Measurements from ENCODE around the gene WIZ.
"Not testable (repeated sequence)": the region's sequence is repeated elsewhere in the genome, so short reads cannot be mapped to it uniquely, and the experiment has no call there.

WIZ gene

DNA sequence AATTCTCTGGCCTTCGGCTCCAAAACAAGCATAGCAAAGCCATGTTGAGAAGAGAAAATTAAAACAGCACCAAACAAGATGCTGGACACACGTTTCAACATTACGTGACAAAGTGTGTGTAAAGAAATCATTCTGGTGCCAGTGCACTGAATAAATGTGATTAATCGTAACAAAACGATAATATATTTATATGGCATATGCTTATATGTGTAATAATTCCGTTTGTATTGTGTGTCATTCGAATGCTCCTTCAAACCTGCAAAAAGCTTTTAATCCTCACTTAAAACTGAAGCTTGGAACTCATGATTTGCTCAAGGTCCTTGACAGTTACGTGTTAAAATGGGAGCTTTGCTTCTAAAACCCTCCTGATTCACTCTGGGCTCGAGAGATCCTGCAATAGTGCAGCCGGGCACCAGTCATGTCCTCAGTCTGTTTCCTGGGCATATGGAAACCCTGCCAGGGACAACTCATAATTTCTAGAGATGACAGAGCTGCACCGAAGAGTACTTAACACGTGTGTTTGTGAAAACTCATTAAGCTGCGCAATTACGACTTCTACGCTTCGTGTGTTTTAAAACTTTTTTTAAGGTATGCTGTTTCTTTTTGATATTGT lies 30.2 kb downstream of the WIZ start:
- no peak for DNase-seq (ENCODE audit: insufficient read length, low spot score)
- no peak for FAIRE-seq

DNA sequence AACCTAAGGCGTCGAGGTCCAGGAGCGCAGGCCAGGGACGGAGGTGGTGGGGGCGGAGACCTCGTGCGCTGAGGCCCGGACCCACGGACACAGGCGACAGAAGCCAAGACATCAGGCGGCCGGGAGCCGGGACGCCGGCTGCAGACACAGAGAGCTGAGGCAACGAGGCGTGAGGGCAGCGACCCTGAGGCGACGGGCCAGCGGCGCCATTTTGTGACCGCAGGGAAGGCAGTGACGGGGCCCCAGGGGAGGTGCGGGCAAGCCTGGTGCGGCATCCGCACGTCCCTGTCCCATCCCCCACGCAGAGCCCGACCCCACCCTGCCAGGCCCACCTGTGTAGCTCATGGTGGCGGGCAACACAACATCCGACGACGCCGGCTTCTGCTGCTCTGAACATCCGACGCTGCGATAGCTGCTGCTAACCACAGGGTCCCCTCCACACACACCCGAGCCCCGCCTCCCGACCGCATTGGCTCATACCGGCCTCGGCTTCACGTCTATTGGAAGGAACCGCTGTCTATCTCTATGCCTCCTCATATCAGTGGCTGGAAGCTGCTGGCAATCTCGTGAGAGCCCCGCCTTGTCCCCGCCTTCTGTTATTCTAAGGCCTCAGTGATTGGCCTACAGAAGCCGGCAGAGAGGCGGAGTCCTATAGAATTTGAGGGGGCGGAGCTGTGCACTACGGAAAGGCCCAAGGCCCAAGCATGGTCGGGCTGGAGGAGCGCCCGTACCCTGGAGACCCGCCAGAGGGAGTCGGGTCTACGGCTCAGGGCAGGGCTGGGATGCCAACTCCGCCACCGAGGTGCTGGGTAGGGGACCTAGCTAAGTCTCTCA lies 31.0 kb downstream of the WIZ start, which contains the start of gene AKAP8L:
TSS of gene AKAP8L (minus strand) at position 410 of the 834 bp plus-strand sequence. CDS start at position 345, 65 bp downstream.
- FAIRE-seq, result peak; percentile 85
- peak; percentile 100 for DNase-seq (ENCODE audit: insufficient read length, low spot score)

DNA sequence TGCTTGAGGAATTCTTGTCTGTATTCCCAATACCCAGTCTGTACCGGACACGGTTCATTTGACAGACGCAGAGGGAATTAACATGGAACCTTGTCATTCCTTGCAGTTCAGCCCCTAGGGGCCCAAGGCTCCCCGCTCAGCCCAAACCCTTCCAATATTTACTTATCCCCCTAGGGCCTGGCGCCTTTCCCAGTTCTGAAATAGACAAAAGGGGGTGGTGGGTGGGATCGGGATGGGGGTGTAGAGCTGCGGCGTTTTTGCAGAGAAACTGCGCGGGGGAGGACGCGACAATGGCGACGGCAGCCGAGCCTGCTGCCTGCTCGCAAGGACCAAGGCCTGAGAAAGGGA lies 31.6 kb downstream of the WIZ start:
- FAIRE-seq (no peak), DNase-seq (ENCODE audit: insufficient read length, low spot score) (no peak)

DNA sequence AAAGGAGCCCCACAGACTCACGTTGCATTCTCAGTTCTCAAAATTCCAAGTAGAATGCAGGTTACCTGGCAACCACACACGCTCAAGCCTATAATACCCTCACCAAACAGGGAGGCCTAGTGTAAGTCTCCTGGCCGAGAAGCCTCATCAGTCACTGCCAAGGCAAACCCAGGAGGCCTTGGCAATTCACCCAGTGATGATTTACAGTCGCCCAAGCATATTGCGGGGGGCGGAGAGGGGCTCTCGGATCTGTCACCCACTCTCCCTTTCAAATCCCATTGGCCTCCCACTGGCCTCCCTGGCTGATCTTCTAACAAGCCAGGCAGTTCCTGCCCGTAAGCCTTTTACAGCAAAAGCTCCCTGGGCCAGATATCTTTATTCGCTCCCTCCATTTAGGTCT lies 32.1 kb downstream of the WIZ start:
- no peak for DNase-seq (ENCODE audit: insufficient read length, low spot score)

DNA sequence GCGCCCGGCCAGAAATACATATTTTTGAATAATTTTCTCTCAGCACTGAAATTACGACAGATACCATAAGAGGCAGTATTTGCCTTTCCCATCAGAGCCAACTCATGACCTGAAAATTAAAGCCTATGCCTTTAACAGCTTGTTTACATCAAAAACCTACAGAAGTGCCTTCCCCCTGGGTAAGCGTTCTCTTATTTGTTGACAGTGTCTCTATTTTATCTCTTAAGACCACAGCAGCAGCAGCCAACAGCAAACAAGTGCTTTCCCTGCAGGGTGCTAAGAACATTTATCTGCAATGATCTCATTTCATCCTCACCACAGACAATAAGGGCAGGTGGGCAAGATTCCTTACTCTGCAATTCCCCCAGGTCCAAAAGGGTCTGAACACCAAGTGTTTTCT lies 36.9 kb downstream of the WIZ start:
- FAIRE-seq (no peak), DNase-seq (ENCODE audit: insufficient read length, low spot score) (no peak)

More for the DNA sequence above, 32.1 kb downstream of the WIZ start:
- FAIRE-seq, result no peak

DNA sequence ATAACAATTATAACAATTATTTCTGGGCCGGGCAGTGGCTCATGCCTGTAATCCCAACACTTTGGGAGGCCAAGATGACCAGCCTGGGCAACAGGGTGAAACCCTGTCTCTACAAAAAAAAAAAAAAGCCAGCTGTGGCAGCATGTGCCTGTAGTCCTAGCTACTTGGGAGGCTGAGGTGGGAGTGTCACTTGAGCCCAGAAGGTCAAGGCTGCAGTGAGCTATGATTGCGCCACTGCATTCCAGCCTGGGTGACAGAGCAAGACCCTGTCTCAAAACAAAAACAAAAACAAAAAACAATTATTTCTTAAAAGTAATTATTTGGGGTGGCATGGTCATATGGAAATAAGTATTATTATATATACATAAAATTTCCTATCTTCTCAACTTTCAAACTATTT lies 38.4 kb downstream of the WIZ start:
- not testable (repeated sequence) for DNase-seq (ENCODE audit: insufficient read length, low spot score); FAIRE-seq

DNA sequence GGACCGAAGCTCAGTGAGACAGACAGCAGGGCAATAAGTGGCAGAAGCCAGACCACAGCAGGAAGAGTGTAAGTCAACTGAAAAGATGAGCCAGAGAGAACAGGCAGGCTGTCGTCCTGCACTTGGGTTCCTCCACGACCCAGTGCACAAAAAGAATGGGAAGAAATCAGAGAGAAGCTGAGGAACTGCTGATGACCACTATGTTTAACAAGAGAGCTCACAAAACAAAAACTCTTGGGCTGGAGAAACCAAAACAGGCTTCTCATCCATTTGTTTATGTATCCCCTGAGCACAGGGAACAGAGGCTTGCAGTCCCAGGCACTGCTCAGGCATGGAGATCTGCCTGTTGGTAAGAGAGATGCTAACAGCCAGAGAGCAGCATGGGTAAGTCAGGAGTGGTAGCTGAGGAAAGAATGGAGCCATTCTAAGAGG lies 45.0 kb downstream of the WIZ start:
- FAIRE-seq (no peak), DNase-seq (ENCODE audit: insufficient read length, low spot score) (no peak)

DNA sequence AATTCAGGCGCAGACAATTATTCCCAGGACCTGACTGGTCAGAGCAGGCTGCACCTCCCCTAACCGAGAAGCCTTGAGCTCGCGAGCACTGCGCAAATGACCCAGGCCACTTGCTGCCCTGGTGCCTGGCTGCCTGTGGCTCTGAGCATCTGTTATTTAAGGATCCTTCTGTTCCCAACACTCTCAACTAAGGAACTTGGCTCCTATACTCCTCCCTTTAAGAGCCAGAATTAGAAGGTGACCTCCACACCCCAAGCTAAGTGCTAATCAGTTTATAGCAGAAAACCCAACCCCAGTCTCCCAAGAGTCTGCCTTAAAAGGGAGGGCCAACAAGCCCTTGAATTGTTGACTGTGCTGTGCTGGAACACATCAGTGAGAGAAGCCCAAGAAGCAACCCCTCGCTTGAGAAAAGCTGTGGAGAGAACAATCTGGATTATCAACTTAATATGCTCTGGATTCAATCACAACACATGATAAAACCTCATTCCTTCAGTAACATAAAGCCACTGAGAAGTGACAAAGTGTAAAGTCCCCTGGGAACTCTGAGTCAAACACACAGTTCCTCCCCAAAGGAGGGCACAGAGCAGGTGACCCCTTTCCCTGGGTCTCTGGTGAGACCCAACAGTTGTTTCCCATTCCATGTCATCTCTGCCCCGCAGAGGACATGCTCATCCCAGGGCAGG lies 45.5 kb downstream of the WIZ start:
- no peak for DNase-seq (ENCODE audit: insufficient read length, low spot score)

DNA sequence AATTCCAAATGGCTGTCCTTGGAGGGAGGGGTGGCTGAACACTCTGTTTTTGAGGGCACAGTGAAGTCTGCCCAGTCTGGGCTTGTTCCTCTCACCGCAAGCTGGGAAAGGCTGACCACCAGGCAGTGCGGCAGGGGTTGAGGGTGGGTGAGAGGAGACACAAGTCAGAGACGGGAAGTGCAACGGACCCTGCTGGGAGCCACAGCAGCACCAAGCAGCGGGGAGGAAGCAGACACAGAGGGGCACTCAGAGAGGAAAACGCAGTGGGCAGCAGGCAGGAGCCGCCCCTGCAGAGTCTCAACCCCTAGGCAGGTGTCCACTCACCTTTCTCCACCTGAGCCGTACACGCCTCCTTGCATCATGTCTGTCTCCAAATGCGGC lies 46.6 kb downstream of the WIZ start:
- FAIRE-seq (peak; percentile 26), DNase-seq (ENCODE audit: insufficient read length, low spot score) (no peak)

More for the DNA sequence above, 45.5 kb downstream of the WIZ start:
- no peak for FAIRE-seq

DNA sequence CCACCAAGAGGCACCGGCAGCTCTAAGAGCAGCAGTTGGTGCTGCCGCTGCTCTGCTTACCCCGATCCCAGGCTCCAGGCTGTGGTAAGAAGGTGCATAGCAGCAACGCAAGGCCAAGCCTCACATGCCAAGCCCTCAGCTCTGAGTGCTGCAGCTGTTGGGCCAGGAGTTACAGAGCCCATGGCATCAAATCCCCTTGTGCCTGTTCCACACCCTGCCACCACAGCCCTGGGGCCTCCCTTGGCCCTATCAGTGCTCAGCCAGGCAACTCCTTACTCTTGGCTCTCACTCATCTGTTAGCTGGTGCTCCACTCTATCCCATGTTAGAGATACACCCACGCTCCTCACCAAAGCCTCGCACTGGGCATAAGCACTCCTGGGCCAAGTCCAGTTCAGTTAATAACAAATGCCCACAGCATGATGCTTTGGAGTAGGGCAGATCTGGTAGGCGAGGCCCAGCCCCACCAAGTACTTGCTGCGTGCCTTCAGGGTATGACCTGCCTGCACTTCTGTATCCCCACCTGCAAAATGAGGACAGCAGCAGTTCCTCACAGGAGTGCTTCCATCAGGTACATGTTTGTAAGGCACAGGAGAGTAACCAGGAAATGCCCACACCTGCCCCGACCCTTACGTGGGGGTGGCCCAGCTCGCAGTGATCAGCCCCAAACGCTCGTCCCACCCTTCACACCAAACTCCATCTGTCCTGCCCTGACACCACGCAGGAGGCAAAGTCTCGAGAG lies 47.2 kb downstream of the WIZ start:
- DNase-seq (ENCODE audit: insufficient read length, low spot score), result no peak
- peak; percentile 33 for FAIRE-seq

DNA sequence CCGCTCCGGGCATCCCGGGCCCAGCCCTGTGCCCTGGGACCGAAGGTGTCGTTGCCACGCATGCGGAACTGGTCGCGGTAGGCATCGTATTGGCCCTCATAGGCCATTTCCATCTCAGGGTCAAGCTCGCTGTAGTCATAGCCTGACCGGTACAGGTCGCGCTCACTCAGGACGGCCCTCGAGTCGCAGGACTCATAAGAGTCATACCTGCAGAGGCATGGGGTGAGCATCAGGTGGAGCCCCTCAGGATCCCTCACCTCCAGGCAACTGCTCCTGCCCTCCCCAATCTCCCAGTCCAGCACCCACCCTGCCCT lies 48.4 kb downstream of the WIZ start:
- DNase-seq (ENCODE audit: insufficient read length, low spot score) (no peak), FAIRE-seq (no peak)

DNA sequence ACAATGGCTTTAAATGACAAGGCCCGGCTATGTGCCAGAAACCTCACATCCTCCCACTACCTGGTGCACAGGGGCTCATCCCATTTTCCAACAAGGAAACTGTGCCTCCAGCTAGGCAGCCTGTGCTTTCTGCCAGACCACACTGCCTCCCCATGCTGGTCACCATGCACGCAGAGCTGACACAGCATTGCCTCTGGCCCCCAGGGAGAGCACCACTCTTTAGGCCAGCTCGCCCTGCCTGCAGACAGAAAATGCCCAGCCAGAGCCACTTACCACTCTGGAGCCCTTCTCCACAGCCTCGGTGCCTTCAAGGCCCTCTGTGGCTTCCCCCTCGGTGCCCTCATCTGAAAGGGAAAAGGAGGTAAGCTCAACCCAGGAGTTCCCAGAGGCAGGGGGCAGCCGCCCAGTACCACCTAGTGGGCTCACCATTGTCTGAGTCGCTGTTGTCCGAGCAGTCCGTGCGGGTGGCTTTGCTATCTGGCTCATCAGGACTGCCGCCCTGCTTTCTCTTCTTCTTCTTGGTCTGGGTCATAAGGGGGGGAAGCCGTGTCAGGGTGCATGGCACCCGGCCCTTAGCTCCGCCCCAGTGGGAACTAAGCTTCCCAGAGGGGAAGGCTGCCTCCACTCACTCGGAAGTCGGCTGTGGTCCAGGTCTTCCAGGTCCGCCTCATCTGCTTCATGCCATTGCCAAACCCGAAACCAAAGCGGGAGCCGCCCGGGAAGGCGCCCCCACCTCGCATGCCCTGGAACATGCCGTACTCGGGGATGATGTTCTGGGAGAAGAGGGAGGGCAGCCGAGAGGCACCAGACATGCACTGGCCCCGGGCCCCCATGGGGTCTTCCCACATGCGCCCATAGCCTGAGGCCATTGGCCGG lies 49.0 kb downstream of the WIZ start:
- FAIRE-seq (no peak), DNase-seq (ENCODE audit: insufficient read length, low spot score) (no peak)

DNA sequence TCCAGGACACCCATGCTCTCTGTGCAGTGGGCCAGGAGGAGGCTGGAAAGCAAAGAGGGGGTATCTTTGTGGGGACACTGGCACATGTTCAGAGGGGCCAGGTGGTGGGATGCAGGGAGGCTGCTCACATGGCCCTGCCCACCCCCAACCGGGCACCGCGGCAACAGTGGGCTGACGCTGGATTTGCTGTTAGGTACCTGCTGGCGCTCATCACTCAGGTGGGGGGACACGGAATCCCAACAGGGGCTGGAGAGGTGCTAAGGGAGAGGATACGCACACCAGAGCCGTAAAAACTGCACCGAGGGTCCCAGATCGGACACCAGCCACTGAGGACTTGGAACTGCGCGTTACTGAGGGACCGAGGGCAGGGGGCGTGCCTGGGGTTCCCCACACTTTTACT lies 50.1 kb downstream of the WIZ start:
- DNase-seq (ENCODE audit: insufficient read length, low spot score) (no peak), FAIRE-seq (no peak)

DNA sequence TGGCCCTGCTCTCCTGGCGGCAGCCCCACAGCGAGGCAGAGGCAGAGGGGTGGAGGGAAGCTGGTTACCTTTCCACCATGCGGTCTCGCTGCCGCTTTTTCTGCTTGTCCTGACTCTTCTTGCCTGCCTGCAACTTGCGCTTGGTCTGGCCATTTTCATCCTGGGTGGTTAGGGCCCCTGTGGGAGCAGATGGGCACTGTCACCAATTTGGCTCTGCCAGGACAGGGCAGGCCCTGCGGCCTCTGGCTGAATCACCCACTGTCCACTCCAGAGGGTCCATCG lies 50.6 kb downstream of the WIZ start:
- DNase-seq (ENCODE audit: insufficient read length, low spot score) (no peak), FAIRE-seq (no peak)

DNA sequence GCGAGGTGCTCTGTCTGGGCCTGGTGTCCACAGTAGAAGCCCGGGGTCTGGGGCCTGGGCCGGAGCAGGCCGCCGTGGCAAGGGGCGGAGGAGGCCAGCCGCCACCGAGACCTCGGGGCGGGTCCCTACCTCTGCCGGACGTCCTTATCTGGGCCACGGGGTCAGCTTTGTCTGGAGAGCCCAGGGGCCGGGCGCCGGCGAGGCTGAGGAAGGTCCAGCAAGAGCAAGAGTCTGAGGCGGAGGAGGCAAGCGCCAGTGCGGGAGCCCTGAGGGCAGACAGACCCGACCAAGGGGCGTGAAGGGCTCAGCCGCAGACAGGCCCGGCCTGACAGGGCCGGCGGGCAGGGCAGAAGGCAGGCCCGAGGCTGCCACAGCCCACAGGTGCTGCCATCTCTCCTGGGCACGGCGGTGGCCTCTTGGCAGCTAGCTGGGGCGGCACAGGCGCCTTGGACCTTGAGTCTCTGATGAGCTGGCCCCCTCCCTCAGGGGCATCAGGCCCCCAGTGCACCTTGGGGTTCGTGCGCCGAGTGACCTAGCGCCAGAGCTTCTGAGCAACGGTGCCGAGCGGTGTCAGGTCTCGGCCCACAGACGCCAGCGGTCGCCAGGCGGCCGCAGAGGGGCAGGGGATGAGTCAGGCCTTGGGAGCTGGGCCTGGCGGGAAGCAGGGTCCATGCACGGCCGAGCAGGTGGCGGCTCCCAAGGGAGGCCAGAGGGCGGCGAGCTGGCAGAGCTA lies 51.1 kb downstream of the WIZ start:
- no peak for FAIRE-seq
- DNase-seq (ENCODE audit: insufficient read length, low spot score), result no peak

DNA sequence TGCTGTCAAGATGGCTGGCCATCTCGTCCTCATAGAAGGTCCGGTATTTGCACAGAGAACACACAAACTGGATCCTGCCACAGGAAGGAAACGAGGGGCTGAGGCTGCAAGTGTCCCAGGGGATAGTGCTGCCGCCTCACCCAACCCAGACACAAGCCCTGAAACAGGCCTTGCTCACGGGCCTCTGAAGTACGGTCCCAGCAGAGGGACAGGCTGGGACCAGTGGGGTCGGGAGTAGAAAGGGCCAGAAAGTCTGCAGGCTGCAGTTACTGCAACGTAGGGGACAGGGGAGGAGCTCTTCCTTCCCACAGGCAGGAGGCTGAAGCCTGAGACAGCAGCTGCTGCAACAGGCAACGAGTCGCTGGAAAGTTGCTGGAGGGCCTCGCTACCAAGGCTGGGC lies 52.0 kb downstream of the WIZ start:
- FAIRE-seq, result no peak
- DNase-seq (ENCODE audit: insufficient read length, low spot score), result no peak

DNA sequence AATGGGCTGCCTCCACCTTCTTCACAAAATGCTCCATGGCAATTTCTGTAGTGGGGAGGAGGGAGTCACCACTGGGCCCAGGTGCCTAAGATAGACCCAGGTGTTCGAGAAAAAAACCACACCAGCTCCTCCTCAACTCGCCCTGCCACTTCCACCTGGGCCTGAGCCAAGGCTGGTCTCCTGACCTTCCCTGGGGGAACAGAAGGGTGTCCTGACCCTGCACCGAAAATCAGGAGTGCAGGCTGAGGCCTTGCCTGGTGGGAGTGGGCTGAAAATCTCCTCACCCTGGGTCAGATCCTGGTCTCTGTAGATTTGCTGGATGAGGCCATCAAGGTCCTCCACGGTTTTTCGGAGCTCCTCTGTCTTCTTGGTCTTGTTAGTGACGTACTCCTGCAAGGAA lies 52.5 kb downstream of the WIZ start:
- DNase-seq (ENCODE audit: insufficient read length, low spot score) (no peak), FAIRE-seq (no peak)

DNA sequence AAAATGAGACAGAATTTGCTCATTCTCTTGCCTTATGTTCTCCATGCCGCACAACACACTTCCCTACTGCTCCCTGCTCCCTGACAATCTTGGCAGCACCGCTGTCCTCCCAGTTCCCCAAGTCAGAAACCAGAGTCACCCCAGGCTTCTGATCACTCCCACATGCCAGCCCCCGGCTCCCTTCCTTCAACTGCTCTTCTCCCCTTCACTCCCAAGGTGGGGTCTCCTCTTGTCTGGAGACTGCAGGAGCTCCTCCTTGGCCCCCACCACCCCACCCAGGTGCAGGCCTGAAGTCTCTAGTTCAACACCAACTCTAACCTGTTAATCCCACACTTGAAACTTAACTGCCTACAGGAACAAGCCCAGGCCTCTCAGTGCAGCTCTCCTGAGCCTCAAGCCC lies 53.3 kb downstream of the WIZ start:
- FAIRE-seq, result no peak
- no peak for DNase-seq (ENCODE audit: insufficient read length, low spot score)

DNA sequence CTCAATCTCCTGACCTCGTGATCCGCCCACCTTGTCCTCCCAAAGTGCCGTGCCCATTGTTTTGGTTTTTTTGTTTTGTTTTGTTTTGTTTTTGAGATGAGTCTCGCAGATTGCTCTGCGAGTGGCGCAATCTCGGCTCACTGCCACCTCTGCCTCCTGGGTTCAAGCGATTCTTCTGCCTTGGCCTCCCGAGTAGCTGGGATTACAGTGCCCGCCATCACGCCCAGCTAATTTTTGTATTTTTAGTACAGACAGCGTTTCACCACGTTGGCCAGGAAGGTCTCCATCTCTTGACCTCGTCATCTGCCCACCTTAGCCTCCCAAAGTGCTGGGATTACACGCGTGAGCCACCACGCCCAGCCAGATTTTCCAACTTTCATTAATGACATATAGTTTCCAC lies 54.5 kb downstream of the WIZ start:
- not testable (repeated sequence) for DNase-seq (ENCODE audit: insufficient read length, low spot score); FAIRE-seq

DNA sequence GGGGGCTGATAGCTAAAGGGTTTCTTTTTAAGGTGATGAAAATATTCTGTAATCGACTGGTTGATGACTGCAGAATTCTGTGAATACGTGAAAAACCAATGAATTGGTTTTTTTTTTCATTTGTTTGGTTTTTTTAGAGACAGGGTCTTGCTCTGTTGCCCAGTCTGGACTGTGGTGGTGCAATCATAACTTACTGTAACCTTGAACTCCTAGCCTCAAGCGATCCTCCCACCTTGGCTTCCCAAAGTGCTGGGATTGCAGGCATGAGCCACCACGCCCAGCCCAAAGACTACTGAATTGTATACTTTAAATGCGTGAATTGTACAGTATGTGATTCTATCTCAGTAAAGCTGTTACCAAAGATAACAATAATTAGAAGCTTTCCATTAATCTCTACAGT lies 55.3 kb downstream of the WIZ start:
- DNase-seq (ENCODE audit: insufficient read length, low spot score), result no peak
- no peak for FAIRE-seq
